NCI-H146 treated with DMSO at 0.1 percent for 48 hours (cell line): ENCODE measurements around the gene NGFR.

Experiments
- DNase-seq: peaks from one replicate; lab custom pipeline; 2025; ENCODE audit not compliant: unreplicated experiment; lab: John Stamatoyannopoulos, UW

NGFR gene

DNA sequence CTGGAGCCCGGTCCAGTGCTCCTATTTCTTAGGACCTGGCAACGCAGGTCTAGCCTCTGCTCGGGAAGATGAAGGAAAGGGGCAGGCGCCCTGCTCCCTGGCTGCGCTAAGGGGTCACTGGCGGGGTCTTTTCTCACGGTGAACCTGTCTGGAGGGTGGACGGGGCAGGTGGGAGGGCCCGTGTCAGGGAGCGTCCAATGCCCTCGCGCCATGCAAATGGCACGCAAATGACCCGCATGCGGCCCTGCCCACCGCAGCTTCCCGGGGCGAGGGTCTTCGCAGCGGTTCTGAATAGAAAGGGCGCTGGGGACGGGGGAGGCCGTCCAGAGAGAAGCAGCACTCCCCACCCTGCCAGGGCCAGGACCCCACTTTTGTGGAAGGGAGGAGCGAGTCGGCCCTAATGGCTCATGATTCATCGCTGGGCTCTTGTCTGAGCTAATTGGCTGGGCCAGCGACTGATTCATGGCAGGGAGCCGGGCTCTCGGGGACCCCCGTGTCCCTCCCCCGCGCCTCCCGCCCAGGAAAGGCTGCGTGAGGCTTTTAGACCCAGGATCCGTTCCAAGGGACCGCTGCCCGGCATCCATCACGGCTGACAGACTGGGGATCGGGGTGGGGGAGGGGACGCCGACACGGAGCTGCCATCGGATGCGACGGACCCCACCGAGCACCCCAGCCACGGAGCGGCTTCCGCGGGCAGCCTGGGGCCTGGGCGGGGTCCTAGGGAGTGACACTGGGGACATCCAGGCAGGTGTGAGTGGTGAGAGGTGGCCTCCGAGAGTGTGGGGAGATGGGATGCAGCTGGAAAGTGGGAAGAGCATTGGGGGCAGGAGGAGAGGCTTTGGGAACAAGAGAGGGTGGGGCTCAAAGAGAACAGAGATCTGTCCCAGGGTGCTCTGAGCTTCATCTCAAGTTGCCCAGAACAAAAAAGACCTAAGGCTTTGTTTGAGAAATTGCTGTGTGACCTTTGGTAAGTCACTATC, 25.0 kb upstream of the NGFR start:
- DNase-seq = no peak

DNA sequence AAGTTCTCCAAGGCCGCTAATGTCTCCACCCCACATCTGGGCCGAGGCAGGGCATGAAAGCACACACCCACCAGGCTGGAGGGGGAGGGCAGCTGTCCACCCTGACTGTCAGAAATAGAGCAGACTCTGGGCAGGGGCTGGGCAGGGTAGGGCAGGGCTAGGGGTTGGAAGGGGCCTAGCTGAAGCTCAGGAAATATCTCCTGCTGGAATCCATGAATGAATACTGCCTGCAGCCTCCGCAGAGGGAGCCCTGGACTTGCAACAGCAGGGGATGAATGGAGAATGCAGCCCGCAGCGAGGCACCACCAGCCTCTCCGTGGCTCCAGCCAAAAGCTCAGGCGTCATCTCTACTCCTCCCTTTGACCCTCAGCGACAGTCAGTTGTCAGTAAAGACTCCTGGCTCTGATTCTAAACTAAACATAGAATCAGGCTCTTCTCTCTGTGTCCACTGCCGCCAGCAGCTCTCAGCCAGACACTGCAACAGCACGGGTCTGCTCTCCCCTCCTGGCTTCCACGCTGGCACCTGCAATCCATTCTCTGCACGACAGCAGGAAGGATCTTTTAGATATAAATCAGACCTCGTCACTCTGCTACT, 23.9 kb upstream of the NGFR start:
- DNase-seq = no peak

DNA sequence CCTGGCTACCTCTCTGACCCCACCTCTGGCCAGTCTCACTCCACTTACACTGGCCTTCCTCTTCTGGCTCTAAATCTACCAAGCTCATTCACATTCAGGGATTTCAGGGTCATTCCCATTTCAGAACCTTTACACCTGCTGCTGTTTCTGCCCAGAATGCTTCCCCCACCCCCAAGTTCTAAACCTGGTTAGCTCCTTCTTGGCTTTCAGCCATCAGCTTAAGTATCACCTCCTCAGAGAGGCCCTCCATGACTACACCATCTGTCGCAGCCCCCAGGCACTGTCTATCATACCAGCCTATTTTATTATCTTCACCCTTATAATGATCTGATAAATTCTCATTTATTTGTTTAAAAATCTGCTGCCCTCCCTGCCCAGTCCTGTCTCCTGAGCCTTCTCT, 23.3 kb upstream of the NGFR start:
- DNase-seq = no peak

DNA sequence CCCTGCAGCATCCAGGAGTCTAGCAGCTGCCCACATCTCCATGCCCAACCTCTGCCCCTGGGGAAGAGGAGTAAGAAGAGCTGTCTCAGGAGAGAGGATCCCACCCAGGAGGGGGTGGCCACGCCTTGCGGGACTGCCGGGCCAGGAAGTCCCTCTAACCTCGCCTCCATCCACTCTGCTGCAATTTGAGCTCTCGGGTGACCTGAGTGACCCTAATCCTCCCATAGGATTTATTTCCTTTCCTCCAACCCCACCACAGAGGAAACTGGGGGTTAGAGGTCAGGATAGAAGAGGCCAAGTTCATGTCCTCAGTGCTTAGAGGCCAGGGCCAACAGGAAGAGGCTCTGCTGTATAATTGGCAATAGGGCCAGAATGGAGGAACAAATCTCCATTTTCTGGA, 22.6 kb upstream of the NGFR start:
- no peak for DNase-seq

DNA sequence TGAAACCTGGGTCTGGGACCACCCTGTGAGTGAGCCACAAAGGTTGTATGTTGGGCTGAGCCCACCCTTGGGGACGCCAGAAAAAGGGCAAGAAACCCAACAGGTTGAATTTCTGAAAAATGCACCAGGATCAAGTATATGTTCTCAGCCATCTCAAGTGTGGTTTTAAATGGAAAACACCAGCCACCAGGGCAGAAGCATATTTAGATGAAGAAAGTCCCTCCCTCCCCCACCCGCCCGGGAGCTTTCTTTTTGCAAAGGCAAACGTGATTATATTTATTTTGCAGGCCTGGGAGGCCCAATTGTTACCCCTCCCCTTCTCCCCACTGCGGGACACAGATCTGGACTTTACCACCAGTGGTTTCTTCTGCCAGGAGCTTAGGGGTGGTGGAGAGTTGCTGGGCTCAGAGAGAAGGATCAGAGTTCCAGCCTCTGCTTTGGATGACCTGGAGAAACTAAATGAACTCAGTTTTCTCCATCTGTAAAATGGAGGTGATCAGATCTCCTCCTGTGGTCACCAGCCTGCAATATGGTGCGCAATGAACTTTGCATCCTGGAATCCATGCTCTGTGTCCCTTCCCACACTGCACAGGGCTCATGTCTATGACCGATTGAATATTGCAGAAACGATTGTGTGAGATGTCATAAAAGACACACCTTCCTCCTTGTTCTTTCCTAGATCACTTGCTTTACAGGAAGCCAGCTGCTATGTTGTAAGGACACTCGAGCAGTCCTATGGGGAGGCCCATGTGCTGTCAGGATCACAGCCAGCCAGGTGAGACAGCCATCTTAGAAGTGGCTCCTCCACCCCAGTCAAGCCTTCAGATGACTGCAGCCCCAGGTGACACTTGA, 21.0 kb upstream of the NGFR start:
- DNase-seq = no peak

DNA sequence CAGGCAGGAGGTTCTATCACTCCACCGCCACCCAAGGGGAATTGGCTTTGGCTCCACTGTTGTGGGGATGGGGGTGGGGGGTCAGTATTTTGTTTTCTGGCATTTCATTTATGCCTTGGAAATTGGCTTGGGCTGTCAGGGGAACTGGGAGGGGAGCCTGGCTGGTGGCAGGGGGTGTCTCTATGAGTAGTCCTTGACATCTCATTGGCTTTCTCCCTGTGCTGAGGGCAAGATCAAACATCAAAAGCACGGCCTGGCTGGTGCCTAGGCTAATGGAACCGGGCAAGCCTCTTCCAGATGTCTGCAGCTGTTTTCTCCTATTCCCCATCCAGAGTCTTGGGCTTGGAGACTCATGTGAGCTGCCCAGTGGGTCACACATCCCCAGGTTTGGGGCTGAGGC, 17.4 kb upstream of the NGFR start:
- no peak for DNase-seq

DNA sequence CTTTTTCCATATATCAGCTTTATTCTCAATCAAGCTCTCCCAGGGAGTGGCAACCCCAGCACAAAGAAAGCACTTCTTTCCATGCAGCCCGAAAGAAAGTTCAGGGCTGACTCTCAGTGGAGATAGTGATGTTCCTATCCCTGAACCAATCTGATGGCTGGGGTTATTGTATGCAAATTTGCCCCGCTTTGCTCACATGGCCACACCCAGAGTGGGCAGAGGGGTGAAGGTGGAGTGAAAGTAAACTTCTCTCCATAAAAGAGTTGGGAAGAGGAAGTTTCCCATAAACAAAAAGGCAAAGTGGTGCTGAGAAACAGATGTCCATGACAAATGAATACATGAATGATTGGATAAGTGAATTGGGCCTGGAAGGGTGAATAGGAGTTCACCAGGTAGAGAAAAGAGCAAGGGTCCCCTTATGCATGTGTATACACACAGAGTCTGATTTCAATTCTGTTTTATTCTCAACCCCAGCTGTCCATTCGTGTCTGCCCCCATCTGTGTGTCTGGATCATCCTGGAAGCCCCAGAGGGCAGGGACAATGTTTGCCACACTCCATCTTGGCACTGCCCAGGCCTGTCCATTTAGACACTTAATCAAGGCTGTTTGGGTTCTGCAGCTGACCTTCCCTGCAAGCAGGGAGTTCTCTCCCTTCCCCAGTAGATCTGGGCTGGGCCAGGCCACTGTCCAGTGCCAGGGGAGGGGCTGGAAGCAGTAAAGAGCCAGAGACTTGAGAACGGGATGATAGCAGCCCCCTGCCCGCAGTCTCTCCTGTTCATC, 14.1 kb upstream of the NGFR start:
- no peak for DNase-seq

DNA sequence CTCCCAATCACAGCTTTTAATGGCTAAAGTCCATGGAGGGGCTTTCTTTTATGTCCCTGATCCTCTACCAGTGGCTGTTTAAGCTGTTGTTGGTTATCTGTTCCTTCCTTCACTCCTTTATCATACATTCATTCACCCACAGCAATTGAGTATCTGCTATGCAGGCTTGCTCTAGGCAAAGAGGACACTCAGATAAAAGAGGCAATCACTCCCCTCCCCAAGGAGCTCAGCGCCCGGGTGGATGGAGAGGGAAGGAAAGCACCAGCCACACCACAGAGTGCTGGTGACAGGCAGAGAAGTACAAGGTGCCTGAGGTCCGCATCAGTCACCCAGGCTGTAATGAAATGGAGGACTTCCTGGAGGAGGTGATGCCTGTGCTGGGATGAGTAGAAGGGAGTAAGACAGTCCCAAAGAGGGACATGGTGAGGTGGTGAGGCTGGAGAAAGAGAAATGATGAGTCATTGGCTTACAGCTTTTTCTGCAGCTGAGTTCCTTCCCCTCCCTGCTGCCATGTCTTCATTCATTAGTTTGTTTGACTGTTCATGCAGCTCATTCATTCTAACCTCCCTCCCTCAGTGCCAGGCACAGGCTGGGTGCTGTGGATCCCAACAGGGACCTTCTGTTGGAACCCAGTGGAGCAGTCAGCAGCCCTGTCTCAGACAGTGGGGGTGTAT, 12.8 kb upstream of the NGFR start:
- no peak for DNase-seq

DNA sequence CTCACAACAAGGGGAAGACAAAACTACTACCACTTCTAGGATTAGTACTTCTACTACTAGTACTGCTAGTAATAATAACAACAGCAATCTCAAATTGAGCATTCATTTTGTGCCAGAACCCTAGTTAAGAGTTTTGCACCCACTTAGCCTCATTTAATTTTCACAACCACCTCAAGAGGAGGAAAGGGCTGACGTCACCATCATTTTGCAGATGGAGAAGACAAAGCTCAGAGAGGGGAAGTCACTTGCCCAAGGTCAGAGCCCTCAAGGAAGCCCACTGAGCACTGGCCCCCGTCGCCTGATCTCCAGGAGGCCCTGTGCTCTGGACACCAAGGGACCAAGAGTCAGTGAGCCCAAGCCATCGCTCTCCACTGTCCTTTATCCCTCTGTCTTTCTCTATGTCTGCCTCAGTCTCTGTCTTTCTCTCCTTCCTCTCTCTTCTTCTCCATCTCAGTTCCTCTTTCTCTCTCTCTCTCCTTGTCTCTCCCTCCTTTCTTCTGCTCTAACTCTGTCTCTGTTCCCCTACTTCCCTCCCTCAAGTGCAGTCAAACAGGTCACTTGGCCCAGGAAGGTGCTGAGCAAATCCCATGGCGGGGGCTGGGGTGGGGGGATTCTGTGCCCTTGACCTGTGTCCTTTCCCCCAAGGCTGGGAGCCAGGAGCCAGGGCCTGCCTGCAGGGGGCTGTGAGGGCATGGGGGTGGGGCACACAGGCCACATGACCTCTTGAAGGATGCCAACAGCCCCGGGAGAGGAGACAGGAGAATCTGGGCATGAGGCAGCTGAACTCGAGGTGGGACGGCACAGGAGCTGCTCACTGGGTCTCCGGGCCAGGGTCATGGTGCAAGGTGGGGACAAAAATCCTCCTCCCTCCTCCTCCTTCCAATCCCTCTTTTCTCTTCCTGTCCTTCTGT, 11.2 kb upstream of the NGFR start:
- DNase-seq = no peak

DNA sequence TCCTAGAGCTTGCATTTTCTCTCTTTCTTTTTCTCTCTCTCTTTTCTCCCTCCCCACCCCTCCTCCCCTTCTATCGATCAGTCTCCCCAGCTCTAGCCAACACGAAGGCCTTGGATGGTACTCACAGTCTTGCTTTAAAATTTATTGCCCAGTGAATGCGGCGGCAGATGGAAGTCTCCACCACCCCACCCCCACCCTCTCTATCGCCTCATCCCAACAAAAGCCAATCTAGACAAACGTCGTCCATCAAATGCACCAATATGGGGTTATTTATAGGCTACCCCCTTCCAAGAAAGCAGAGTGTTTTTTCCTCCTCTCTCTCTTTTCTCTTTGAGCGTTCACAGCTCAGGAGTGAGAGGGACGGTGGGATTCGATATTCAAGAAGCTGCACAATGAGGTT, 10.5 kb upstream of the NGFR start:
- DNase-seq = no peak

DNA sequence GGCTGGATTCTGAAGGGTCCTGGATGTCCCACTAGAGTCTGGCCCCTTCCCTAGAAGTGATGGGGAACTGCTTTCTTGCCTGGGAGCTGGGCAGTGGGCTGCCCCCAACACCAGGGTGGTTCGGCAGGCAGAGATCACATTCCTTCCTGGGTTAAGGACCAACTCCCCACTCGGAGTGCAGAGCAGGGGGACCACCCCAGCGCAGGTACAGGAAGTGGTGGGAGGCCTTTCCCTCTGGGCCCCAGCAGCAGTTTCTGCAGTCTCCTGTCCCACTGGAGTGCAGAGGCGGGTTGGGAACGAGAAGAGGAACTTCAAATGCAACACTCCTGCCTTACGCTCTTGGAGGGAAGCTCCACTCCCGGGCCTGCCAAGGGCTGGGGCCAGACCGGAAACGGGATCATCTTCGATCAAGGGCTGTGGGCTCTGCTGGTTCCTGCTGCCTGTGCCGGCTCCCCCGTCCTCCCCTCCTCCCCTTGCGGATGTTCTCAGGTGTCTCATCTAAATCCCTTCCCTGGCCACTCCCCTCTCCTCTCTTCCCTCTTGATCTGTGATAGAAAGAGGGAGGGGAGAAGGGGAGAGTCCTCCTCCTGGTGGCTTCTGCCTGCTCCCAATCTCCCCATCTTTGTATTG, 9.0 kb upstream of the NGFR start:
- DNase-seq = no peak

DNA sequence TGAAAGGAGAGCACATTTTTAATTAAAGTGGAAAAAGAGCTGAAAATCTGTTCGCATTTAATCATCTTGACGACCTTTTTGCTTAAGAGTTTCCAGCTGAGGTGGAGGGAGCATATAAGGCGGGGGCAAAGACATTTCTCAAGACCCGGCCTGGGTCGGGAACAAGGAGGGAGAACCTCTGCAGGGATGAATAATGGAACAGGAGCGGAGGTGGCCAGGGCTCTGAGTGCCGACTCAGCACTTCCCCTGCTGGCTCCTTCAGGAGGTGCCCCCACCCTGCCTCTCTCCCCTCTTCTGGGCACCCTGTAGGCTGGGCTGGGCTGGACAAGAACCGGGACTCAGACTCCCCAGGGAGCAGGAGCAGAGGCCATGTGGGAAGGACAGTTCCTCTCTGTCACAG, 7.9 kb upstream of the NGFR start:
- DNase-seq = no peak

DNA sequence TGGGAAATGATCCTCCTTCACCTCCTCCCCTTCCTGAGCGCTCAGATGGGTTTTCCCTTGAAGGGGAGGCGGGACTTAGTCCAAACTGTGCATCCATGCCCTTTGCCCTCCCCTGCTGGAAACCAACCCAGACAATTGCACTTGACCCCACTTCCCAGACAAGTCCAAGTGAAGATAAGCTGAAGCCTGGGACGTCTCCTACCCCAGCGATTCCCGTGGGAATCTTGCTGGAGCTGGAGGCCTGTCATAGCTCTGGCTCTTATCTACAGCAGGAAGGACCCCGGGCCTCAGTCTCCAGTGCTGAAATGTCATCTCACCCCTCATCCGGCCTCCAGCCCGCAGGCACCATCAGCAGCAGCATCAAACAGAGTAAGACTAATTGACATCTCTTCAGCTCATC, 6.5 kb upstream of the NGFR start:
- DNase-seq = no peak

DNA sequence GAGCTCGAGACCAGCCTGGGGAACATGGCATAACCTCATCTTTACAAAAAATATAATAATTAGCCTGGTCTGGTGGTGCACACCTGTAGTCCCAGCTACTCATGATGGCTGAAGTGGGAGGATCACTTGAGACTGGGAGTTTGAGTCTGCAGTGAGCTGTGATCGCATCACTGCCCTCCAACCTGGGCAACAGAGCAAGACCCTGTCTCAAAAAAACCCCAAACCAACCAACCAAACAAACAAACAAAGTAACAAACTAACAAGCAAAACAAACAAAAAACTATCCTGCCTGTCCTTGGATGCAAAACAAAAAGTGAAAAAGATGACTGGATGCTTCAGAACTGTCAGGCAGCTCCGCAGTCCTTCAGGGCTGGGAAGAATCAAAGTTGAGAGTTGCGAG, 5.7 kb upstream of the NGFR start:
- no peak for DNase-seq

DNA sequence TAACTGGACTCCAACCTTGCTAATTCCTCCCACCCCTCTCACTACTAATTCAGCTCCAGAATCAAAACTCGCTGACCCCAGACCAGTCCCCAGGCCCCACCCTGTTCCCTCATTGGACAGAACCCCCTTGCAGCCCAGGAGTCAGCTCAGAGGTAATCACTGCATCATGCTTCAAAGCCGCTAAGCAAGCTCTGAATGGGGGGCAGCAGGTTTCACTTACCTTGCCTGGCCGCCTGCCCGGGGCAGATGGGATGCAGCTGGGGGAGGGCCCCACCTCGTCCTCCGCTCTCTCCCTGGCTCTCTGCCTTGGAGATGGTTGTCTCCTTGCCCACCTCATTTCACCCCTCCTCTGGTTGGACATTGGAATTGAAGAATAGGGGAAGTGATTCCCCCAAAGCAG, 4.8 kb upstream of the NGFR start:
- DNase-seq = no peak

DNA sequence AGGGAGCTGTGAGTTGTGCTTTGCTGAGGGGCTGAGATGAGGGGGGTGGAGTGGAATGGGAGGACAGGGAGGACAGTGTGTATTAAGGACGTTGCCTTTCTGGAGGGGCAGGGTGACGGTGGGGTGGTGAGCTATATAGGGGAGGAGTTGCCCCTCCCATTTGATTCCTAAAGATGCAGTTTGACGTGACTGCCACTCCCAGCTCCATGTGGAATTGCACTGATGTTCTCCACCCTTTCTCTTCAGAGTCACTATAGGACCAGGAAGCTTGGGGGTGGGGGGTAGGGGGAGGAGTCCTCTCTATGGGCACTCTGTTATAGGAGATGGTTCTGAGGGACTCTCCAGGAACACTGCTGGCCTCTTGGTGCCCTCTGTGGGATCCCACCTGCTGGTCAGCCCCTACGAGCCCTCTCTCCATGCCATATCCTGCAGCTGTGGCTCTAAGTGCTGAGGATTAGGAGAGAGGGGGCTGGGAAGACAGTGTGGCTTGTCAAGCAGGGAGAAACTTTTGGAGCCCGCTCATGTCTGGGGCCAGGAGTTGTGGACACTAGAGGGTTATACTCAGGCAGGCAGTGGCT, 3.8 kb upstream of the NGFR start:
- no peak for DNase-seq

DNA sequence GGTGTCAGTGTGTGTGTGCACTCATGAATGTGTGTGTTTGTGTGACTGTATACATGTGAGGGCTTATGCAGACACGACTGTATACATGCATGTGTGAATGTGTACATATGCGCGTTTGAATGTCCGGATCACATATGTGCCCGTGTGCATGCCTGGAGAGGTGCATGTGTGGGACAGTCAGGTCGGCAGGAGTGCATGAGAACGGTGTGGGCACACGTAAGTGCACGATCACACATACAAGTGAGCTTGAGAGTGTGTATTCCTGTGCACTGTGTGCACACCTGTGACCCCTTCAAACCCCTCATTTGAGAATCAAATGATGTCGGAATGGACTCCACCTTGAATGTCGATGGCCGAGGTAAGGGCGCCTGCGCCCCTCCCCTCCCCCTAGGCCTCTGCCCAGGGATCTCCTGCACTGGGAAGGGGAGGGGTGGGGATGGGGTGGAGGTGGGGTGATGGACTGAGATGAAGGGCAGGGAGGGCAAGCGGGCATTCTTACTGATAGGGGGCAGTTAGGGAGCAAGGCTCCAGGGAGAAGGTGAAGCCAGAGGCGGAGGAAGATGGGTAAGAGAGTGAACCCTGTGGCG, 601 bp upstream of the NGFR start:
- no peak for DNase-seq

DNA sequence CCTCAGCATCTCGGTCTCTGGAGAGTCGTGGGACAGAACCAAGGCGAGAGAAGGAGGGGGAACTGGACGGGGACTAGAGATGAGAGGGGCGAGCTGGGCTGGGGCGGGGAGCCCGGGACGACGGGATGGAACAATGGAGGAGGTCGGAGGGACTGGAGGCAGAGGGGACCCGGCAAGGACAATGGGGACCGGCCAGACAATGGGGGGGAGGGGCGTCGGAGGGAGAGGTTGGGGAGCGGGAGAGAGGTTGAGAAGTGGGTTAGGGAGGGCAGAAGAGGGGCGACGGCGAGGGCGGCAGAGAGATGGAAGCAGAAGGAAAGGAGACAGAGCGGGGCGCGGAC, 719 bp downstream of the NGFR start:
- no peak for DNase-seq
